ENCODE measurements around the gene USP15. TPM values are rescaled to one million over a fixed set of nuclear protein-coding genes. Genes with fewer than 3 reads are reported as not detected.
A peak's percentile ranks its signal among the peaks of the same experiment; 100 is the strongest.

Gene USP15
- total RNA-seq, 1 experiment from 2014 or later, result 35.3 TPM

DNA sequence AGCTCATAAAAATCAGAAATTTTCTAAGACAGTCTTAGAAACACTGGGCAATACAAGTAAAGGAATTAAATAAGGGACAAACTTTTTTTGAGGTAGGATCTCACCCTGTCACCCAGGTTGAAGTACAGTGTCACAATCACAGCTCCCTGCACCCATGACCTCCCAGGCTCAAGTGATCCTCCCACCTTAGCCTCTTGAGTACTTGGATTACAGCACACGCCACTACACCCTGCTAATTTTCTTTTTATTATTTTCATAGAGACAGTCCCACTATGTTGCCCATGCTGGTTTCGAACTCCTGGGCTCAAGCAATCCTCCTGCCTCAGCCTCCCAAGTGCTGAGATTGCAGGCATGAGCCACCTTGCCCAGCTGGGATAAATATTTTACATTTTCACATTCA lies 90.3 kb downstream of the USP15 start:
- WGBS (ENCODE audit: extremely low coverage, insufficient read length, low lambda C conversion rate), result no CpG with 5 or more reads among the region's 2 CpGs

More for the DNA sequence above, 90.3 kb downstream of the USP15 start:
- Histone ChIP-seq H4K8ac (replicated peaks; ENCODE audit: insufficient read length, low read depth, low read length) (no peak overlapping the region), H3K14ac (ENCODE audit: insufficient read depth, low read length) (no peak overlapping the region), H2BK12ac (ENCODE audit: insufficient read length, low read depth, low read length) (no peak overlapping the region), H3K4me1 (ENCODE audit: insufficient read depth, low read length) (no peaks in the 10 kb centered on the region), H3K23ac (ENCODE audit: insufficient read length, low read depth, low read length) (no peak overlapping the region), H3K23me2 (ENCODE audit: insufficient read length, low read depth, low read length, poor library complexity, severe bottlenecking) (no peaks in the 10 kb centered on the region), H3K18ac (ENCODE audit: insufficient read length, low read depth, low read length) (no peak overlapping the region), H3K4me2 (ENCODE audit: insufficient read depth, insufficient read length, low read length) (no peak overlapping the region), H3K79me1 (ENCODE audit: insufficient read depth, low read depth, low read length, poor library complexity, severe bottlenecking) (no peaks in the 10 kb centered on the region), H4K5ac (ENCODE audit: insufficient read length, low read depth, low read length) (no peak overlapping the region), H3K9me3 (ENCODE audit: control insufficient read depth, low read depth, low read length) (no peaks in the 10 kb centered on the region), H2BK15ac (ENCODE audit: low read depth, low read length) (no peak overlapping the region), H2BK20ac (ENCODE audit: low read depth, low read length, poor library complexity, severe bottlenecking) (no peak overlapping the region), H3K79me2 (ENCODE audit: insufficient read depth, low read length) (no peaks in the 10 kb centered on the region), H4K91ac (ENCODE audit: insufficient read length, low read depth, low read length) (no peak overlapping the region), H2BK120ac (ENCODE audit: low read depth, low read length, poor library complexity, severe bottlenecking) (no peak overlapping the region), H3K27ac (ENCODE audit: insufficient read length, low read depth, low read length) (no peak overlapping the region), H2AK5ac (ENCODE audit: insufficient read length, low read length) (no peak overlapping the region), H2BK5ac (ENCODE audit: insufficient read length, low read length) (no peak overlapping the region), H3K27me3 (ENCODE audit: insufficient read depth, low read length) (no peaks in the 10 kb centered on the region), H3K9ac (ENCODE audit: extremely low read depth, insufficient read length, low read length) (no peak overlapping the region), H3T11ph (ENCODE audit: low read length) (no peak overlapping the region), H4K20me1 (ENCODE audit: control insufficient read depth, insufficient read depth, insufficient read length) (no peaks in the 10 kb centered on the region), H2AFZ (ENCODE audit: low read length) (no peak overlapping the region), H3K4ac (ENCODE audit: low read depth, low read length) (no peak overlapping the region), H3K56ac (ENCODE audit: insufficient read length, low read depth, low read length) (no peak overlapping the region)
- peaks cover under 1% of the 10 kb centered on the region in 3 experiments; a peak in 4 of 7 replicates for H3K36me3 Mint-ChIP-seq (ENCODE audit: insufficient read depth in 1 of 3, low read depth in 3 of 3)
- H3K27ac Mint-ChIP-seq, result peak overlapping the region in 2 of 3 experiments; percentile 29 to 62; a peak in 1 of 7 replicates
- TF ChIP-seq, protein P1, sequence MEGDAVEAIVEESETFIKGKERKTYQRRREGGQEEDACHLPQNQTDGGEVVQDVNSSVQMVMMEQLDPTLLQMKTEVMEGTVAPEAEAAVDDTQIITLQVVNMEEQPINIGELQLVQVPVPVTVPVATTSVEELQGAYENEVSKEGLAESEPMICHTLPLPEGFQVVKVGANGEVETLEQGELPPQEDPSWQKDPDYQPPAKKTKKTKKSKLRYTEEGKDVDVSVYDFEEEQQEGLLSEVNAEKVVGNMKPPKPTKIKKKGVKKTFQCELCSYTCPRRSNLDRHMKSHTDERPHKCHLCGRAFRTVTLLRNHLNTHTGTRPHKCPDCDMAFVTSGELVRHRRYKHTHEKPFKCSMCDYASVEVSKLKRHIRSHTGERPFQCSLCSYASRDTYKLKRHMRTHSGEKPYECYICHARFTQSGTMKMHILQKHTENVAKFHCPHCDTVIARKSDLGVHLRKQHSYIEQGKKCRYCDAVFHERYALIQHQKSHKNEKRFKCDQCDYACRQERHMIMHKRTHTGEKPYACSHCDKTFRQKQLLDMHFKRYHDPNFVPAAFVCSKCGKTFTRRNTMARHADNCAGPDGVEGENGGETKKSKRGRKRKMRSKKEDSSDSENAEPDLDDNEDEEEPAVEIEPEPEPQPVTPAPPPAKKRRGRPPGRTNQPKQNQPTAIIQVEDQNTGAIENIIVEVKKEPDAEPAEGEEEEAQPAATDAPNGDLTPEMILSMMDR (conservative IDR thresholded peaks at IDR 0.05), result no peak
- DNase-seq, result no peak
- peaks cover 0 to 4% of the 10 kb centered on the region in 2 experiments; a peak in 1 of 4 replicates for H3K4me1 Mint-ChIP-seq
- no peaks in the 10 kb centered on the region; a peak in 2 of 5 replicates for H3K9me3 Mint-ChIP-seq
- no peaks in the 10 kb centered on the region for H3K27me3 Mint-ChIP-seq (ENCODE audit: low read depth)
- no peak overlapping the region for H3K4me3 Mint-ChIP-seq
